SIG-M5 (cell line): ENCODE results near the gene BCKDK.
"Not testable (repeated sequence)": the region's sequence is repeated elsewhere in the genome, so short reads cannot be mapped to it uniquely, and the experiment has no call there.

ENCODE experiments used
- DNase-seq: peaks from one replicate; lab custom pipeline; 2025; lab: John Stamatoyannopoulos, UW

The BCKDK gene

DNA sequence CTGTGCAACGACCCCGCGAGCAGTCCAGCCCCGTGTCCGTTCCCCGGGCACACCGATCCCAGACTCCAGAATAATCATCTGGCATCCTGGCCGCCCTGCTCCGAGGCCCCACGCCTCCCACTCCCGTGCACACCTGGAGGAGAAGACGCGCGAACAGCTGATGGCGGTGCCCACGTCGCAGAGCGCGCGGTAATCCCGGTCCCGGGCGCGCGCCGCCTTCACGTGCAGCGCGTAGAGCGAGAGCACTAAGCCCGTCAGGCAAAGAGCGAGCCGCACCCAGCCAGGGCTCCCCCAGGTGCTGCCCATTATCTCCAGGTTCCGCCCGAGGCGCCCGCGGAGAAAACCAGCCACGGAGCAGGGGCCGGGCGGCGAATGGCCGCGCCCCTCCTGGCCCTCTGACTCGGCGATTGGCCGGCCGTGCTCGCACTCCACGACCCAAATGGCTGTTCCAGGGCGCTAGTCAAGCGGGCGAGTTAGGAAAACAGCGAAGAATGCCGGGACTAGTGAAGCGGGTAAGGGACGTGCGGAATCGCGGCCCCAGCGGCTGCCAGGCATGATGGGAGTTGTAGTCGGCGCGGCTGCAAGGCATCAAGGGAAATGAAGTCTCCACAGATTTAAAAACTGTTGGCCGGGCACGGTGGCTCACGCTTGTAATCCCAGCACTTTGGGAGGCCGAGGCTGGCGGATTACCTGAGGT is 13.6 kb upstream of the BCKDK start, which contains the start of gene VKORC1:
VKORC1 (minus strand) TSS at position 374 of the 697 bp plus-strand sequence; CDS start at position 306, 68 bp downstream.
- peak; percentile 91 for DNase-seq

GRCh38 chr16:31099860-31100638 is 8.1 kb upstream of the BCKDK start:
- DNase-seq, result no peak

DNA sequence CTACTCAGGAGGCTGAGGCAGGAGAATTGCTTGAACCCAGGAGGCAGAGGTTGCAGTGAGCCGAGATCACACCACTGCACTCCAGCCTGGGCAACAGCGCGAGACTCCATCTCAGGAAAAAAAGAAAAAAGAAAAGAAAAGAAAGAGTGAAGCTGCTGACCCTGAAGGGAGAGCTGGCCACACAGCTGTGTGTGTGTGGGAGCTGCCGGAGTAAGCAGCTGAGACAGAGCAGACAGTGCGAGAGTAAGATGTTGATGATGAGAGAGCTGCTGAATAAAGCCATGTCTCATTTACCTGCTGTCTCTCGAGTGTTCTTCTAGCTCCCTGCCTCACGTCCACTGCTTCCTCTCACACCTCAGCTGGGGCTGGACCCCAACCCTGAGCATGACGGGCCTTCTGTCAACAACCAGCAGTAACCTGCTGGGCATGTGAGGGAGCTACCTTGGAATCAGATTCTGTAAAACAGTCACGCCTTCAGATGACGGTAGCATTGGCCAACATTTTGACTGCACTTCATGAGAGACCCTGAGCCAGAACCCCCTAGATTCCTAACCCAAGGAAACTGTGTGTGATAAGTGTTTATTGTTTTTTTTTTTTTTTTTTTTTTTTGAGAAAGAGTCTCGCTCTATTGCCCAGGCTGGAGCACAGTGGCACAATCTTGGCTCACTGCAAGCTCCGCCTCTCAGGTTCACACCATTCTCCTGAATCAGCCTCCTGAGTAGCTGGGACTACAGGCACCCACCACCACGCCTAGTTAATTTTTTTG is 7.1 kb upstream of the BCKDK start:
- not testable (repeated sequence) for DNase-seq

GRCh38 chr16:31105677-31106213 is 2.4 kb upstream of the BCKDK start:
- DNase-seq, result no peak

DNA sequence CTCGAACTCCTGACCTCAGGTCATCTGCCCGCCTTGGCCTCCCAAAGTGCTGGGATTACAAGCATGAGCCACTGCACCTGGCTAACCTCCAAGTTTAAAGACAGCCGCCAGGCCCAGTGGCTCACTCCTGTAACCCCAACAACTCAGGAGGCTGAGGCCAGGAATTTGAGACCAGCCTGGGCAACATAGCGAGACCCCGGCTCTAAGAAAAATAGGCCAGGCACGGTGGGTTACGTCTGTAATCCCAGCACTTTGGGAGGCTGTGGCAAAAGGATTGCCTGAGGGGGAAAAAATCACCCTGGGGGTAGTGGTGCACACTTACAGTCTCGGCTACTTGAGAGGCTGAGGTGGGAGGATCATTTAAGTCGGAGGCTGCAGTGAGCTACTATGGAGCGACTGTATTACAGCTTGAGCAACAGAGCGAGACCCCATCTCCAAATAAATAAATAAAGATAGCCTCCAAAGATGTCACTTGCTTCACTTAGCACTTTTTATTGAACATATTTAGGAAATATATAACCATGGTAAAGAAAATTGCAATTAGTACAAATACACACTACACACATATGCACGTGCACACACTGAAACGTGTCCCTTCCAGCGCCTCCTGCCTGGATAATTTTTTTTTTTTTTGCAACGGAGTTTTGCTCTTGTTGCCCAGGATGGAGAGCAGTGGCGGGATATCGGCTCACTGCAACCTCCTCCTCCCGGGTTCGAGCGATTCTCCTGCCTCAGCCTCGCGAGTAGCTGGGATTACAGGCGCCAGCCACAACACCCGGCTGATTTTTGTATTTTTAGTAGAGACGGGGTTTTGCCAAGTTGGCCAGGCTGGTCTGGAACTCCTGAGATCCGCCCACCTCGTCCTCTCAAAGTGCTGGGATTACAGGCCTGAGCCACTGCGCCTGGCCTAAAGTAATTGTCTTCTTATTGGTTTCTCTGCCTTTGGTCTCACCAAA is 1.4 kb upstream of the BCKDK start:
- no peak for DNase-seq

DNA sequence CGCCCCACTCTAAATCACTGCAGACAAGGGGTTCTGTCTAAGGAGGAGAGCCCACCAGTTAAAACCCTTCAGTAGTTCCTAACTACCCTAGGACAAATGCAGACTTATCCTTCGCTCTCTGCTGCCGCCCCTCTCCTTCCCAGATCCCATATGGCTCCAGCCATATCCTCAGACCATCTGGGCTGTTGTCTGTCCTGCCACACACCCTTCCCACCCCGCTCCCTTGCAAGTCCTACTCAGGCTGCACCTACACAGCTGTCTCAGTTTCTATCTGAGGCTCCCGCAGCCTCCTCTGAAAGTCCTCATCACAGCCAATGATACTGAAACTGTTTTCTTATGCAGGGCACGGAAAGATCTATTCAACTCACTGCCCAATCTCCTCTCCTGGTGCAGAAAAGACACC is 720 bp upstream of the BCKDK start:
- DNase-seq, result no peak

- DNase-seq, result no peak
Measured at GRCh38 chr16:31108794-31109558, 790 bp downstream of the BCKDK start.

- no peak for DNase-seq
Measured at GRCh38 chr16:31109622-31110021, 1.4 kb downstream of the BCKDK start.

- DNase-seq, result no peak
Measured at GRCh38 chr16:31110106-31111034, 2.2 kb downstream of the BCKDK start.

- no peak for DNase-seq
Measured at GRCh38 chr16:31111881-31112466, 3.8 kb downstream of the BCKDK start.

DNA sequence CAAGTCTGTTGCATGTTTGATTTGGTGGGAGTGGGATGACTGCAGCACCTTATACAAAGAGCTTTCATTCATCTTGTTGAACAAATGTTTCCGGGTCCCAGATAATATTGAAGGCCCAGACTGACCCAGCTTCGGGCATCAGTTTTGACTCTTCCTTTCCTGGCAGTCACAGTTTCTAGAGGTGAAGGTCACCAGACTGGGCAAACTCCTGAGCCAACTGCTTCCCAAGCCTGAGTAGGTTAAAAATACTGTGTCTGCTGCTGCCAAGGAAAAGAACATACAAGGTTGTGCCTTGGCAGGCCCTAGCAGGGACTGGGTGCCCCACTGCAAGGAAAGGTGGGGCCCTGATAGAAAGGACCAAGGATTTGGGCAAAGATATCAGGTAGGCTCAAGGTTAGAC is 4.5 kb downstream of the BCKDK start:
- no peak for DNase-seq

DNA sequence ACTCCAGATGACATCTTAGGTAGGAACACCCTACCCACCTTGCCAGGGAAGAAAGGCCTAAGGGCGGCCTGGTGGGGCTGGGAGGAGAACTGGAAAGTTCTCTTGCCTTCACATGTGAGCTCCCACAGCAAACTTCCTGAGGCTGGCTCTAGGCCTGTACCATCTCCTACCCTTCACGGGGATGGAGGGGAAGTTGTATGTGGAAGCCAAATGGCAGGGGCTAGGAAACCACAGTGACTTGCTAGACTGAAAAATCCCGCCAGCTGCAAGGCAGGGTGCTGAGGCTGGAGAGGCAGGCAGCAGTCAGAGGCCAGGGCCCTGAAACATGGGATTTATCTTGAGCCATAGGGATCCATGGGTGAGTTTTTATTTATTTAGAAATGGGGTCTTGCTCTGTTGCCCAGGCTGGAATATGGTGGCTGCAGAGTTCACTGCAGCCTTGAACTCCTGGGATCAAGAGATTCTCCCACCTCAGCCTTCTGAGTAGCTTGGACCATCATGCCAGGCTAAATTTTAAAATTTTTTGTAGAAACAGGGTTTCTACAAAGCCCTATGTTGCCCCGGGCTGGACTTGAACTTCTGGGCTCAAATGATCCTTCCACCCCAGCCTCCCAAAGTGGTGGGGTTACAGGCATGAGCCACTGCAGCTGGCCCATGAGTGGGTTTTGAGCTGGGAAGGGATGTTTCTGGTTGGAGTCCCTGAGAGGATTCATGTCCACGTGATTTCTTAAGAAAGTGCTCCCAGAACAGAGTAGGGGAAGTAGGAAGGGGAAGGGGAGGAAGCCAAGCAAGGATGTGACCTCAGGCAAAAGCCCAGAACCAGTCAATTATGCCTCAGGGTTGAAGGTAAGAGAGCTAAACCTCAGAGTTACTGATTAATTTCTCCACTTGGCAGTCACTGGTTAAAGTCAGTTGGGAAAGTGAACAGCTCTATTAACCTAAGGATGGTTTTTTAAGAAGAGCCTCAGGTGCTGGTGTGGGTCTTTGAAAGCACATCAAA is 5.2 kb downstream of the BCKDK start:
- no peak for DNase-seq

DNA sequence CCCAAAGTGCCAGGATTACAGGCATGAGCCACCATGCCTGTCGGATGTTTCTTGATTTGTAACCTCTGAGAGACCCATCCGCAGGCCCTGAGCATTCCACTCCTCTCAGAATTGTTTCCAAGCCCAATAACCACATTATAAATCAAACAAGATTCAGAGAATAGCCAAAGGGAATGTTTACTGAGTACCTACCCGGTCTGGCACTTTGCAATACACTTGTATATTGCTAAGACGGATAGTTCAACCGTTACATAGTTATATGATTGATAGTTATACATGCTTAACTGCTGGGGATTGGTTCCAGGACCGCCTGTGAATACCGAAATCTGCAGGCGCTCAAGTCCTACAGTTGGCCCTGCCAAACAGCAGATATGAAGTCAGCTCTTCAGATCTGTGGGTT is 6.3 kb downstream of the BCKDK start:
- no peak for DNase-seq

GRCh38 chr16:31117384-31118222 is 9.4 kb downstream of the BCKDK start, which contains the start of gene KAT8:
TSS of gene KAT8 (plus strand) at chr16:31117664. CDS start at chr16:31117682, 18 bp downstream.
- DNase-seq, result peak; percentile 89

DNA sequence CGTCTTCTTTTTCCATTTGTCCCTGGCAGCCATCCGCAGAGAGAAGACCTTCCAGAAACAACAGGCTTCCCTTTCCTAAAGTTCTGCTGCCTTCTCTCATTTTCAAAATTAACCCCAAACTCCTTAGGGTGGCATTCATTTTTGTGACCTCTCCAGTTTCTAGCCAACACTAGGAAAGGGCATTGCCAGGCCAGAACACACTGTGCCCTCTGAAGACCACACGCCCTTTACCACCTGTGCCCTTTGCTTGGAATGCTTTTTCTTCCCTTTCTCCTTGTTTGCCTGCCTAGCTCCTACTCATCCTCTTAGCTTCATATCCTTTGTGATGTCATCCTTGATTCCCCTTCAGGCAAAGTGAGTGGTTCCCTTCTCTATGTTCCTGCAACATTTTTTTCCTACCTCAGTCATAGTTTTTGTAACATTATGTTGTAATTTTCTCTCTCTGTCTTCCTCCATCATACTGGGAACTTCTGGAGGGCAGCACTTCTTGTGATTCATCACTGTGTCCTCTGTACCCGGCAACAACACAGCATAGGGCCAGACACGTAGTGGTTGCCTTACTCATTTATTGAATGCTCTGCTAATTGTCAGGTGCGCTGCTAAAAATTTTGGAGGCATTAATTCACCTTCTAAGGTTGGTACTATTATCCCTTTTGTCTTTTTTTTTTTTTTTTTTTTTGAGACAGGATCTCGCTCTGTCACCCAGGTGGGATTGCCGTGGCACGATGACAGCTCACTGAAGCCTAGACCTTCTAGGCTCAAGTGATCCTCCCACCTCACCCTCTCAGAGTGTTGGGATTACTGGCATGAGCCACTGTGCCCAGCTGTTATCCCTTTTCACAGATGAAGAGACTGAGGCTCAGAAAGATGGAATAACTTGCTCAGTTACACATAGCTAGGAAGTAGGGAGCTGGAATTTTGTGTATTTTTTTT is 10.3 kb downstream of the BCKDK start:
- no peak for DNase-seq
